CD4-positive, alpha-beta T cell treated with Interleukin-15 for 4 hours (primary cell): Measurements from ENCODE around the gene SYN1.

Experiments used
- DNase-seq: peaks from one replicate; pipeline ENCODE4 v3.0.0-alpha.2; 2020; ENCODE audit warnings: low spot score

Gene SYN1

GRCh38 chrX:47595716-47596251 is 23.9 kb downstream of the SYN1 start:
- no peak for DNase-seq

- DNase-seq: no peak
Measured at GRCh38 chrX:47593522-47593921, 26.1 kb downstream of the SYN1 start.

GRCh38 chrX:47590984-47591383 is 28.7 kb downstream of the SYN1 start:
- no peak for DNase-seq

- DNase-seq: no peak
Measured at GRCh38 chrX:47587906-47588735, 31.5 kb downstream of the SYN1 start.

GRCh38 chrX:47587091-47587891 is 32.4 kb downstream of the SYN1 start:
- DNase-seq: no peak

GRCh38 chrX:47586043-47586787 is 33.4 kb downstream of the SYN1 start:
- no peak for DNase-seq

- DNase-seq: no peak
Measured at GRCh38 chrX:47585273-47585672, 34.4 kb downstream of the SYN1 start.

GRCh38 chrX:47584714-47585113 is 34.9 kb downstream of the SYN1 start:
- no peak for DNase-seq

GRCh38 chrX:47583240-47583861 is 36.3 kb downstream of the SYN1 start:
- DNase-seq: no peak

GRCh38 chrX:47581731-47582647 is 37.7 kb downstream of the SYN1 start, which contains the start of gene TIMP1:
TIMP1 (plus strand) TSS chrX:47582436; CDS start chrX:47583416, 980 bp downstream.
- peak; percentile 83 for DNase-seq

- no peak for DNase-seq
Measured at GRCh38 chrX:47579537-47579936, 40.1 kb downstream of the SYN1 start.

- no peak for DNase-seq
Measured at GRCh38 chrX:47578692-47579091, 41.0 kb downstream of the SYN1 start.

GRCh38 chrX:47577901-47578300 is 41.8 kb downstream of the SYN1 start:
- no peak for DNase-seq

GRCh38 chrX:47577424-47577823 is 42.2 kb downstream of the SYN1 start:
- no peak for DNase-seq

- no peak for DNase-seq
Measured at GRCh38 chrX:47576021-47576898, 43.4 kb downstream of the SYN1 start.

- no peak for DNase-seq
Measured at GRCh38 chrX:47574547-47575301, 44.9 kb downstream of the SYN1 start.

GRCh38 chrX:47574076-47574546 is 45.5 kb downstream of the SYN1 start:
- DNase-seq: no peak

GRCh38 chrX:47573341-47574075 is 46.1 kb downstream of the SYN1 start:
- DNase-seq: no peak
